Sigmoid colon (tissue), 4 donors: ENCODE data around the gene POLK.

Source experiments
- POLR2A ChIP-seq, 2 donors: fragments of 450-650 bp; IDR thresholded peaks; one replicate each; pipeline ENCODE4 v1.6.1; 2016; ENCODE audit warnings: antibody characterized with exemption in 2 of 2, mild to moderate bottlenecking in 2 of 2, moderate library complexity in 2 of 2
- POLR2AphosphoS5 ChIP-seq, 4 donors: sonication (generic); formaldehyde crosslinking; IDR thresholded peaks; one replicate each; pipeline ENCODE4 v1.6.1; 2017; ENCODE audit warnings: antibody characterized with exemption in 4 of 4
- TF ChIP-seq, protein P1 (sequence below), 4 experiments: fragments of 450-650 bp in 3 of 4; fragments of 200-600 bp in 1 of 4; IDR thresholded peaks; one replicate each; pipeline ENCODE4 v1.5.1; 2016 to 2019; ENCODE audit warnings: antibody characterized with exemption in 4 of 4, mild to moderate bottlenecking in 3 of 4, moderate library complexity in 2 of 4

DNA sequence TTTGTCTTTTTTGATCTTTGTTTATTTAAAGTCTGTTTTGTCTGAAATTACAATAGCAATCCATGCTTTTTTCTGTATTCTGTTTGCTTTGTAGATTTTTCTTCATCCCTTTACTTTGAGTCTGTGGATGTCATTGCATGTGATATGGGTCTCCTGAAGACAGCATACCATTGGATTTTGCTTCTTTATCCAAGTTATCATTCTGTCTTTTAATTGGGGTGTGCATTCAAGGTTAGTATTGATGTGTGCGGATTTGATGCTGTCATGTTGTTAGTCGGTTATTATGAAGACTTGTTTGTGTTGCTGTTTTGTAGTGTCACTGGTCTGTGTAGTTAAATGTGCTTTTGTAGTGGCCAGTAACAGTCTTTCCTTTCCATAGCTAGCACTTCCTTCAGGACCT, 23.0 kb downstream of the POLK start:
- TF ChIP-seq POLR2A (IDR thresholded peaks at IDR 0.05), result no peak
- TF ChIP-seq, protein P1, sequence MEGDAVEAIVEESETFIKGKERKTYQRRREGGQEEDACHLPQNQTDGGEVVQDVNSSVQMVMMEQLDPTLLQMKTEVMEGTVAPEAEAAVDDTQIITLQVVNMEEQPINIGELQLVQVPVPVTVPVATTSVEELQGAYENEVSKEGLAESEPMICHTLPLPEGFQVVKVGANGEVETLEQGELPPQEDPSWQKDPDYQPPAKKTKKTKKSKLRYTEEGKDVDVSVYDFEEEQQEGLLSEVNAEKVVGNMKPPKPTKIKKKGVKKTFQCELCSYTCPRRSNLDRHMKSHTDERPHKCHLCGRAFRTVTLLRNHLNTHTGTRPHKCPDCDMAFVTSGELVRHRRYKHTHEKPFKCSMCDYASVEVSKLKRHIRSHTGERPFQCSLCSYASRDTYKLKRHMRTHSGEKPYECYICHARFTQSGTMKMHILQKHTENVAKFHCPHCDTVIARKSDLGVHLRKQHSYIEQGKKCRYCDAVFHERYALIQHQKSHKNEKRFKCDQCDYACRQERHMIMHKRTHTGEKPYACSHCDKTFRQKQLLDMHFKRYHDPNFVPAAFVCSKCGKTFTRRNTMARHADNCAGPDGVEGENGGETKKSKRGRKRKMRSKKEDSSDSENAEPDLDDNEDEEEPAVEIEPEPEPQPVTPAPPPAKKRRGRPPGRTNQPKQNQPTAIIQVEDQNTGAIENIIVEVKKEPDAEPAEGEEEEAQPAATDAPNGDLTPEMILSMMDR (IDR thresholded peaks at IDR 0.05), result no peak
- TF ChIP-seq POLR2AphosphoS5 (IDR thresholded peaks at IDR 0.05), result no peak
